WTC11 (cell line): ENCODE measurements around the gene EML4. TPM values are rescaled to one million over a fixed set of nuclear protein-coding genes. Genes with fewer than 3 reads are reported as not detected.

ENCODE experiments used
- ATAC-seq: fragments of 200-7000 bp; cut with Tn5 transposase; 2 replicates; pipeline ENCODE4 v1.10.0; 2021; ENCODE audit warnings: mild to moderate bottlenecking, moderate library complexity
- CTCF ChIA-PET: fragments of 300-600 bp; sonication (Branson Sonifier 250); formaldehyde crosslinking; loops from one replicate; lab custom pipeline; 2021; ENCODE audit warnings: antibody characterized with exemption; lab: Charles Lee
- POLR2A ChIA-PET: fragments of 350-600 bp; sonication (Branson Sonifier 250); formaldehyde crosslinking; loops from one replicate; lab custom pipeline; 2021; ENCODE audit warnings: antibody characterized with exemption; lab: Charles Lee
- DNase-seq: peaks from one replicate; pipeline ENCODE4 v3.0.0; 2021; ENCODE audit warnings: low spot score
- H3K27ac Mint-ChIP-seq: 2 replicates; pipeline ENCODE4 v1.8.0; 2021; ENCODE audit warnings: mixed read lengths
- H3K27me3 Mint-ChIP-seq: 2 replicates; pipeline ENCODE4 v1.8.0; 2021; ENCODE audit warnings: low read depth, mild to moderate bottlenecking, moderate library complexity, mixed read lengths
- H3K36me3 Mint-ChIP-seq: 2 replicates; pipeline ENCODE4 v1.8.0; 2021; ENCODE audit warnings: mixed read lengths
- H3K4me1 Mint-ChIP-seq: 2 replicates; pipeline ENCODE4 v1.8.0; 2022; ENCODE audit warnings: mixed read lengths
- H3K4me3 Mint-ChIP-seq: 2 replicates; pipeline ENCODE4 v1.8.0; 2021; ENCODE audit warnings: mild to moderate bottlenecking, moderate library complexity, mixed read lengths
- H3K9me3 Mint-ChIP-seq: 2 replicates; pipeline ENCODE4 v1.8.0; 2021; ENCODE audit warnings: mixed read lengths
- ATF1 ChIP-seq: sonication (generic); formaldehyde crosslinking; IDR thresholded peaks from 2 replicates; pipeline ENCODE4 v1.8.1; 2023; ENCODE audit warnings: mild to moderate bottlenecking, moderate library complexity, missing genetic modification reagents
- SOX15 ChIP-seq: fragments of 250-450 bp; sonication (Bioruptor Pico); IDR thresholded peaks from 2 replicates; pipeline ENCODE4 v1.9.0; 2021; ENCODE audit warnings: mild to moderate bottlenecking
- SP1 ChIP-seq: sonication (generic); formaldehyde crosslinking; conservative IDR thresholded peaks from 2 replicates; pipeline ENCODE4 v1.8.1; 2022; ENCODE audit warnings: missing genetic modification reagents
- TCF7 ChIP-seq: sonication (generic); formaldehyde crosslinking; IDR thresholded peaks from 2 replicates; pipeline ENCODE4 v1.8.0; 2022; ENCODE audit warnings: mild to moderate bottlenecking, low read depth, missing genetic modification reagents, moderate library complexity
- ZNF232 ChIP-seq: sonication (generic); formaldehyde crosslinking; IDR thresholded peaks from 2 replicates; pipeline ENCODE4 v1.8.0; 2022; ENCODE audit warnings: mild to moderate bottlenecking, missing genetic modification reagents
- ZNF416 ChIP-seq: fragments of 250-450 bp; sonication (Bioruptor Pico); IDR thresholded peaks from 2 replicates; pipeline ENCODE4 v1.9.0; 2021; ENCODE audit warnings: mild to moderate bottlenecking, inconsistent platforms
- total RNA-seq: library from RNA; stranded (reverse); gene quantifications from 3 replicates; pipeline ENCODE4 v1.2.3, GENCODE V29; 2021
- TF ChIP-seq, protein P1 (sequence below): sonication (generic); formaldehyde crosslinking; conservative IDR thresholded peaks from 2 replicates; pipeline ENCODE4 v1.8.1; 2023; ENCODE audit warnings: mild to moderate bottlenecking, low read depth, missing genetic modification reagents, moderate library complexity
- TF ChIP-seq, protein P2 (sequence below): fragments of 250-450 bp; sonication (Bioruptor Pico); IDR thresholded peaks from 2 replicates; pipeline ENCODE4 v2.1.2; 2022; ENCODE audit warnings: mild to moderate bottlenecking, moderate library complexity
- TF ChIP-seq, protein P3 (sequence below): sonication (generic); formaldehyde crosslinking; IDR thresholded peaks from 2 replicates; pipeline ENCODE4 v1.8.0; 2022; ENCODE audit warnings: missing genetic modification reagents

Gene EML4
- total RNA-seq, 1 experiment from 2014 or later: 89.9 TPM

DNA sequence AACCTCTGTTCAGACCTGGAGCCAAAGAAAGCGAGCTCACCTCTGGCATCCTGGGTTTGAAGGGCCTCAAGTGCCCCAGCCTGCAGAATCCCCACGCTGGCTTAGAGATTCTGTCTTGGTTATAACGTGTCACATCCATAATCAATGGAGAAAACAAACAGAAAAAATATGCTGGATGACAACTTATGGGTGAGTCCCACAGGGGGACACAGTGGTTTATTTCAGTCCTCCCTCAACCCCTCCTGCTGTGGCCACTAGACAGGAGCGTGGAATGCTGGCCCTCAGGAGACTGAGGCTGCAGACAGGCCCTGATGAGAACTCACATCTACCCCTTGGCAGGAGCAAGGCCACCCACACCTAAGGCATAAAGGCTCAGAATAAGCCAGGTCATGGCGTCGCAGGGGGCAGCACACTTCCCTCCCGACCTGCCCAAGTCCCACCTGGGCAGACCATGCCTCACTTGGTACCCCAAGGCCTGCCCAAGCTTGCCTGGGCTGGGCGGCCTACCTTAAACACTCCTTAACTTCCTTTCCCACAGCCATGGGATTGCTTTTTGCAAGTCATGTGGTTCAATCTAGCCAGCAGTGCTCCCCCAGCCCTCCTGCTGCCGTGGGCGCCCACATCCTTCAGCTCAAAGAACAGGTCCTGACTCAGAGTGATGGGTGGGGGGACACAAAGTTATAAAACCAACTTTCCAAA lies 171.9 kb downstream of the EML4 start:
- Mint-ChIP-seq H3K4me1 (peaks cover 15% of the 10 kb centered on the region), H3K27me3 (no peaks in the 10 kb centered on the region), H3K4me3 (no peak overlapping the region), H3K9me3 (no peaks in the 10 kb centered on the region), H3K36me3 (peaks cover 16% of the 10 kb centered on the region), H3K27ac (peak overlapping the region; percentile 71; the same call in 1 of the 2 replicates)
- CTCF ChIA-PET: interaction anchor here (0.9 kb wide), 1 partner anchor 13 kb away, joined by 3 read pairs; no protein-coding TSS in a partner anchor
- ATAC-seq (no peak), DNase-seq (no peak)
- TF ChIP-seq, protein P1, sequence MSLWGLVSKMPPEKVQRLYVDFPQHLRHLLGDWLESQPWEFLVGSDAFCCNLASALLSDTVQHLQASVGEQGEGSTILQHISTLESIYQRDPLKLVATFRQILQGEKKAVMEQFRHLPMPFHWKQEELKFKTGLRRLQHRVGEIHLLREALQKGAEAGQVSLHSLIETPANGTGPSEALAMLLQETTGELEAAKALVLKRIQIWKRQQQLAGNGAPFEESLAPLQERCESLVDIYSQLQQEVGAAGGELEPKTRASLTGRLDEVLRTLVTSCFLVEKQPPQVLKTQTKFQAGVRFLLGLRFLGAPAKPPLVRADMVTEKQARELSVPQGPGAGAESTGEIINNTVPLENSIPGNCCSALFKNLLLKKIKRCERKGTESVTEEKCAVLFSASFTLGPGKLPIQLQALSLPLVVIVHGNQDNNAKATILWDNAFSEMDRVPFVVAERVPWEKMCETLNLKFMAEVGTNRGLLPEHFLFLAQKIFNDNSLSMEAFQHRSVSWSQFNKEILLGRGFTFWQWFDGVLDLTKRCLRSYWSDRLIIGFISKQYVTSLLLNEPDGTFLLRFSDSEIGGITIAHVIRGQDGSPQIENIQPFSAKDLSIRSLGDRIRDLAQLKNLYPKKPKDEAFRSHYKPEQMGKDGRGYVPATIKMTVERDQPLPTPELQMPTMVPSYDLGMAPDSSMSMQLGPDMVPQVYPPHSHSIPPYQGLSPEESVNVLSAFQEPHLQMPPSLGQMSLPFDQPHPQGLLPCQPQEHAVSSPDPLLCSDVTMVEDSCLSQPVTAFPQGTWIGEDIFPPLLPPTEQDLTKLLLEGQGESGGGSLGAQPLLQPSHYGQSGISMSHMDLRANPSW (CRISPR knock-in tag): no peak
- TF ChIP-seq ATF1 (CRISPR knock-in tag) (no peak), TCF7 (no peak), ZNF416 (CRISPR knock-in tag) (no peak), SP1 (no peak)
- TF ChIP-seq, protein P2, sequence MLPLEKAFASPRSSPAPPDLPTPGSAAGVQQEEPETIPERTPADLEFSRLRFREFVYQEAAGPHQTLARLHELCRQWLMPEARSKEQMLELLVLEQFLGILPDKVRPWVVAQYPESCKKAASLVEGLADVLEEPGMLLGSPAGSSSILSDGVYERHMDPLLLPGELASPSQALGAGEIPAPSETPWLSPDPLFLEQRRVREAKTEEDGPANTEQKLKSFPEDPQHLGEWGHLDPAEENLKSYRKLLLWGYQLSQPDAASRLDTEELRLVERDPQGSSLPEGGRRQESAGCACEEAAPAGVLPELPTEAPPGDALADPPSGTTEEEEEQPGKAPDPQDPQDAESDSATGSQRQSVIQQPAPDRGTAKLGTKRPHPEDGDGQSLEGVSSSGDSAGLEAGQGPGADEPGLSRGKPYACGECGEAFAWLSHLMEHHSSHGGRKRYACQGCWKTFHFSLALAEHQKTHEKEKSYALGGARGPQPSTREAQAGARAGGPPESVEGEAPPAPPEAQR: no peak
- POLR2A ChIA-PET: no interaction called here

DNA sequence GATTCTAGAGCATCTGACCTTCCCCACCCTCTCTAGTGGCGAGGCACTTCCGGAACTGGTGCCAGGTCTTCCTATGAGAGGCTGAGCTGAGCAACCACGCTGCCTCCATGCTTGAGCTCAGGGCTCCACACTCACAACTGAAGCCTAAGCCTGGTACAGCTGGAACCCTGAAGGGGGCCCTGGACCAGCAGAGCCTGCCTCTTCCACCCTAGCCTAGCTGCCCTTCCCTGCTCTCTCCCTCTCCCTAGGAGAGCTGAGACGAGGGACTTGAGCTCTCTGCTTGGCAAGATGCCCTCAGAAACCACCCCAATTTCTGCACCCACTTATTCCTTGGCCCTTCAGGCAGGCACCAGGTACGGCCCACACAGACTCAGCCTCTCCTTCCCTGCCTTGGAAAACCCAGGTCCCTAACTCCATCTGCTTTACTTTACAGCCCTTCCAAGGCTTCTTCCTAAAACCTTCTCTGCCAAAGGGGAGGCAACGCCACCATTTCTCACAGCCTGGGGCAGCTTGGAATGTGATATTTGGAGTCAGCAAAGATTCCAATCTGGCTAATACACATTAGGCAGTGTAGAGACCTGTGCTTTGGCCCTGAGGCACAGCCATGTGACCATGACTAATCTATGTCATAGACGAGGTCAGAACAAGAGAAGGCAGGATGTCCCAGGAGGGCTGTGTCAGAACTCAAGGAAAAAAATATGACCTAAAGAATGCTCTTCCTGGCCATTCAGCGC lies 173.1 kb downstream of the EML4 start:
- CTCF ChIA-PET: interaction anchor here (1.2 kb wide), 1 partner anchor 474 kb away, joined by 3 read pairs; no protein-coding TSS in a partner anchor
- Mint-ChIP-seq H3K4me1 (peaks cover 15% of the 10 kb centered on the region), H3K27ac (peak overlapping the region; percentile 50)
- no peak for DNase-seq
- TF ChIP-seq ZNF232: no peak
- TF ChIP-seq, all 79 proteins: peak for 0
- peaks cover 15% of the 10 kb centered on the region for H3K36me3 Mint-ChIP-seq
- H3K4me3 Mint-ChIP-seq: no peak overlapping the region
- ATAC-seq: peak; percentile 9; the same call in 1 of the 2 replicates
- H3K27me3 Mint-ChIP-seq: no peaks in the 10 kb centered on the region
- H3K9me3 Mint-ChIP-seq: no peaks in the 10 kb centered on the region
- POLR2A ChIA-PET: no interaction called here

DNA sequence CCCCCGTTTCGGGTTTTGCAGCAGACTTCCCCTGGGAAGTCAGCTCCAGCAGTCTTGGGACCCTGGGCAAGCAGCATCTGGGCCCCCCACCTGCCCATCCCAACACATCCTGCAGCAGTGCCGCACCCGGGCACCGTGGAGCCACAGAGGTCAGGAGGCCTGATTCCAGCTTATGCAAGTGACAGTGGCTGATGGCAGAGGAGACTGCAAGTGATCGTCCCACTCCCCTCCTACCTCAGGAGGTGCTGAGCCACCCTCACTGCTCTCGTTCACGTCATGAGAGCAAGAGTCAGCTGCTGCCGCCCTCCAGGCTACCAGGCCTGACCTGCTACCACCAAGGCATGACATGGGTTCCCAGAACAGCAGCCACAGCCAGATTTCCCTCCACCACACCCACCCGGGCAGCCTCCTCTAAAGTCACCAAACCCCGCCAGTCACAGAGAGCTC lies 173.7 kb downstream of the EML4 start:
- Mint-ChIP-seq H3K27me3 (no peaks in the 10 kb centered on the region), H3K9me3 (no peaks in the 10 kb centered on the region), H3K4me1 (peaks cover 15% of the 10 kb centered on the region), H3K4me3 (no peak overlapping the region), H3K27ac (no peak overlapping the region; the same call in 1 of the 2 replicates), H3K36me3 (peaks cover 17% of the 10 kb centered on the region)
- TF ChIP-seq SOX15: no peak
- TF ChIP-seq, protein P3, sequence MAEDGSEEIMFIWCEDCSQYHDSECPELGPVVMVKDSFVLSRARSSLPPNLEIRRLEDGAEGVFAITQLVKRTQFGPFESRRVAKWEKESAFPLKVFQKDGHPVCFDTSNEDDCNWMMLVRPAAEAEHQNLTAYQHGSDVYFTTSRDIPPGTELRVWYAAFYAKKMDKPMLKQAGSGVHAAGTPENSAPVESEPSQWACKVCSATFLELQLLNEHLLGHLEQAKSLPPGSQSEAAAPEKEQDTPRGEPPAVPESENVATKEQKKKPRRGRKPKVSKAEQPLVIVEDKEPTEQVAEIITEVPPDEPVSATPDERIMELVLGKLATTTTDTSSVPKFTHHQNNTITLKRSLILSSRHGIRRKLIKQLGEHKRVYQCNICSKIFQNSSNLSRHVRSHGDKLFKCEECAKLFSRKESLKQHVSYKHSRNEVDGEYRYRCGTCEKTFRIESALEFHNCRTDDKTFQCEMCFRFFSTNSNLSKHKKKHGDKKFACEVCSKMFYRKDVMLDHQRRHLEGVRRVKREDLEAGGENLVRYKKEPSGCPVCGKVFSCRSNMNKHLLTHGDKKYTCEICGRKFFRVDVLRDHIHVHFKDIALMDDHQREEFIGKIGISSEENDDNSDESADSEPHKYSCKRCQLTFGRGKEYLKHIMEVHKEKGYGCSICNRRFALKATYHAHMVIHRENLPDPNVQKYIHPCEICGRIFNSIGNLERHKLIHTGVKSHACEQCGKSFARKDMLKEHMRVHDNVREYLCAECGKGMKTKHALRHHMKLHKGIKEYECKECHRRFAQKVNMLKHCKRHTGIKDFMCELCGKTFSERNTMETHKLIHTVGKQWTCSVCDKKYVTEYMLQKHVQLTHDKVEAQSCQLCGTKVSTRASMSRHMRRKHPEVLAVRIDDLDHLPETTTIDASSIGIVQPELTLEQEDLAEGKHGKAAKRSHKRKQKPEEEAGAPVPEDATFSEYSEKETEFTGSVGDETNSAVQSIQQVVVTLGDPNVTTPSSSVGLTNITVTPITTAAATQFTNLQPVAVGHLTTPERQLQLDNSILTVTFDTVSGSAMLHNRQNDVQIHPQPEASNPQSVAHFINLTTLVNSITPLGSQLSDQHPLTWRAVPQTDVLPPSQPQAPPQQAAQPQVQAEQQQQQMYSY (CRISPR knock-in tag): peak; percentile 49; the same call in 1 of the 2 replicates
- POLR2A ChIA-PET: interaction anchor here (0.6 kb wide), 1 partner anchor 151 kb away, joined by 3 read pairs; no protein-coding TSS in a partner anchor
- no peak for DNase-seq
- CTCF ChIA-PET: interaction anchor here (1.2 kb wide), 1 partner anchor 475 kb away, joined by 3 read pairs; no protein-coding TSS in a partner anchor
- ATAC-seq: no peak
